SU-DHL-6 (cell line): ENCODE data around the gene AADACL2.

ENCODE experiments used
- H2AFZ ChIP-seq: fragments of 200-600 bp; sonication (generic); 2 replicates; pipeline ENCODE4 v1.6.1; 2014; ENCODE audit warnings: low read depth, mild to moderate bottlenecking, moderate library complexity, mixed read lengths, antibody characterized with exemption, low read length; ENCODE audit not compliant: severe bottlenecking
- H3F3A ChIP-seq: fragments of 200-600 bp; shearing (Covaris generic); 2 replicates; pipeline ENCODE4 v1.6.0; 2016; ENCODE audit warnings: antibody characterized with exemption, mild to moderate bottlenecking; ENCODE audit not compliant: insufficient read depth
- H3K27ac ChIP-seq: fragments of 200-600 bp; sonication (generic); 2 replicates; pipeline ENCODE4 v1.5.1; 2016; ENCODE audit warnings: low read depth, mild to moderate bottlenecking, low read length, moderate library complexity, mixed read lengths
- H3K27me3 ChIP-seq: fragments of 200-600 bp; sonication (generic), shearing (Covaris generic); 2 replicates; pipeline ENCODE4 v1.6.0; 2014; ENCODE audit warnings: mild to moderate bottlenecking, low read length
- H3K36me3 ChIP-seq: fragments of 200-600 bp; sonication (generic); 2 replicates; pipeline ENCODE4 v1.6.1; 2014; ENCODE audit warnings: mild to moderate bottlenecking, low read length, mixed read lengths
- H3K4me2 ChIP-seq: fragments of 300-600, 200-600 bp; shearing (Covaris generic), sonication (generic); 2 replicates; pipeline ENCODE4 v1.6.0; 2014; ENCODE audit warnings: low read length, low read depth, mild to moderate bottlenecking; ENCODE audit not compliant: poor library complexity, severe bottlenecking
- H3K4me3 ChIP-seq: fragments of 200-600 bp; sonication (generic); 2 replicates; pipeline ENCODE4 v1.5.1; 2014; ENCODE audit warnings: antibody characterized with exemption, low read length, mild to moderate bottlenecking, mixed read lengths; ENCODE audit not compliant: insufficient read depth, poor library complexity, severe bottlenecking
- H3K79me2 ChIP-seq: fragments of 200-600 bp; sonication (generic); 2 replicates; pipeline ENCODE4 v1.6.1; 2014; ENCODE audit warnings: mild to moderate bottlenecking, low read length, moderate library complexity; ENCODE audit not compliant: insufficient read depth
- H3K9ac ChIP-seq: fragments of 200-600 bp; sonication (generic); 2 replicates; pipeline ENCODE4 v1.7.0; 2014; ENCODE audit warnings: mild to moderate bottlenecking, low read length
- H3K9me2 ChIP-seq: fragments of 200-600 bp; sonication (generic); replicated peaks from 2 replicates; pipeline ENCODE4 v1.6.1; 2014; ENCODE audit warnings: low read length; ENCODE audit not compliant: insufficient read depth
- H3K9me3 ChIP-seq: fragments of 200-600 bp; sonication (generic); 2 replicates; pipeline ENCODE4 v1.6.1; 2014; ENCODE audit warnings: low read length, mixed read lengths; ENCODE audit not compliant: insufficient read depth
- H4K20me1 ChIP-seq: fragments of 200-600 bp; sonication (generic); 2 replicates; pipeline ENCODE4 v1.6.1; 2014; ENCODE audit warnings: low read depth, mild to moderate bottlenecking, antibody characterized with exemption, low read length, moderate library complexity, mixed read lengths
- EZH2phosphoT487 ChIP-seq: fragments of 200-600 bp; sonication (generic), shearing (Covaris generic); conservative IDR thresholded peaks from 2 replicates; pipeline ENCODE4 v1.6.1; 2018; ENCODE audit warnings: mild to moderate bottlenecking, antibody characterized with exemption, low read length, moderate library complexity, mixed read lengths
- TF ChIP-seq, protein P1 (sequence below): fragments of 200-600 bp; sonication (generic); IDR thresholded peaks from one replicate; pipeline ENCODE4 v1.5.1; 2017; ENCODE audit warnings: antibody characterized with exemption, mild to moderate bottlenecking, low read length, moderate library complexity; ENCODE audit not compliant: insufficient read depth, poor library complexity, severe bottlenecking

AADACL2 gene

DNA sequence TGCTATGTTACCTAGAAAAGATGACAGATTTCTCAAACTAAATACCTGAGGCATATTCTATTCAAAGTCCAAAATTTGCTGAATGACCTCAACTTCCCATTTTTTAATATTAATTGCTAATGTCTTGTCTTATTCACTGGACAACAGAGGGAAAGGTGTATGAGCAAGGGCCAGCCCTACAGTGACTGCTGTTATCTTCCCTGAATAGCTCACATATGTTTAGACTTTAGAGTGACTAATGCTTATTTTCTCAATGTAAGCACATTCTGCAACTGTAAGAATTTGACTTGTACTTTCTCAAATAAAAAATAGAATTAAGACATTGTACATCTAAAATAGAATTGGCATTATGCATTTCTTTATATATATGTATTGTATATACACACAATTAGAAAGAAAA lies 26.5 kb upstream of the AADACL2 start:
- H3F3A ChIP-seq = no peaks in the 10 kb centered on the region
- no peak overlapping the region for H3K27ac ChIP-seq
- H4K20me1 ChIP-seq = no peaks in the 10 kb centered on the region
- no peaks in the 10 kb centered on the region for H3K9me2 ChIP-seq
- H3K36me3 ChIP-seq = no peaks in the 10 kb centered on the region
- no peak for TF ChIP-seq EZH2phosphoT487
- no peak overlapping the region for H3K4me2 ChIP-seq
- no peak overlapping the region for H2AFZ ChIP-seq
- no peaks in the 10 kb centered on the region for H3K9me3 ChIP-seq
- no peak overlapping the region for H3K4me3 ChIP-seq
- H3K79me2 ChIP-seq = no peaks in the 10 kb centered on the region
- H3K9ac ChIP-seq = no peak overlapping the region
- H3K27me3 ChIP-seq = no peaks in the 10 kb centered on the region

DNA sequence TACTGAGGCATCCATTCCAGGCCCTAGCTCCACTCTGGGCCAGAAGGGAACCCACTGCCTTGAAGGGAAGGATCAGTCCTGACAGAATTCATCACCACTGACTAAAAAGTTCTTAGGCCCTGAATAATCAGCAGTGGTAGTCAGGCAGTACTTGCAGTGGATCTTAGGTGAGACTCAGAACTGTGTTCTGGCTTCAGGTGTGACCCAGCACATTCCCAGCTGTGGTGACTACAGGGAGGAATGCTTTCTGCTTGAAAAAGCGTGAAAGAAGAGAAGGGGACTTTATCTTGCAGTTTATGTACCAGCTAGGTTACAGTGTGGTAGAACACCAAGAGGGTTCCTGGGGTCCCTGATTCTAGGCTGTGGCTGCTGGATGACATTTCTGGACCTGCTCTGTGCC lies 24.9 kb upstream of the AADACL2 start:
- Histone ChIP-seq H3K9ac (no peak overlapping the region), H3F3A (no peaks in the 10 kb centered on the region), H3K4me3 (no peak overlapping the region), H4K20me1 (no peaks in the 10 kb centered on the region), H2AFZ (no peak overlapping the region), H3K4me2 (no peak overlapping the region), H3K36me3 (no peaks in the 10 kb centered on the region), H3K27ac (no peak overlapping the region), H3K79me2 (no peaks in the 10 kb centered on the region), H3K9me3 (no peaks in the 10 kb centered on the region), H3K27me3 (no peaks in the 10 kb centered on the region), H3K9me2 (no peaks in the 10 kb centered on the region)
- TF ChIP-seq, protein P1, sequence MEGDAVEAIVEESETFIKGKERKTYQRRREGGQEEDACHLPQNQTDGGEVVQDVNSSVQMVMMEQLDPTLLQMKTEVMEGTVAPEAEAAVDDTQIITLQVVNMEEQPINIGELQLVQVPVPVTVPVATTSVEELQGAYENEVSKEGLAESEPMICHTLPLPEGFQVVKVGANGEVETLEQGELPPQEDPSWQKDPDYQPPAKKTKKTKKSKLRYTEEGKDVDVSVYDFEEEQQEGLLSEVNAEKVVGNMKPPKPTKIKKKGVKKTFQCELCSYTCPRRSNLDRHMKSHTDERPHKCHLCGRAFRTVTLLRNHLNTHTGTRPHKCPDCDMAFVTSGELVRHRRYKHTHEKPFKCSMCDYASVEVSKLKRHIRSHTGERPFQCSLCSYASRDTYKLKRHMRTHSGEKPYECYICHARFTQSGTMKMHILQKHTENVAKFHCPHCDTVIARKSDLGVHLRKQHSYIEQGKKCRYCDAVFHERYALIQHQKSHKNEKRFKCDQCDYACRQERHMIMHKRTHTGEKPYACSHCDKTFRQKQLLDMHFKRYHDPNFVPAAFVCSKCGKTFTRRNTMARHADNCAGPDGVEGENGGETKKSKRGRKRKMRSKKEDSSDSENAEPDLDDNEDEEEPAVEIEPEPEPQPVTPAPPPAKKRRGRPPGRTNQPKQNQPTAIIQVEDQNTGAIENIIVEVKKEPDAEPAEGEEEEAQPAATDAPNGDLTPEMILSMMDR = no peak
- TF ChIP-seq EZH2phosphoT487 = no peak

DNA sequence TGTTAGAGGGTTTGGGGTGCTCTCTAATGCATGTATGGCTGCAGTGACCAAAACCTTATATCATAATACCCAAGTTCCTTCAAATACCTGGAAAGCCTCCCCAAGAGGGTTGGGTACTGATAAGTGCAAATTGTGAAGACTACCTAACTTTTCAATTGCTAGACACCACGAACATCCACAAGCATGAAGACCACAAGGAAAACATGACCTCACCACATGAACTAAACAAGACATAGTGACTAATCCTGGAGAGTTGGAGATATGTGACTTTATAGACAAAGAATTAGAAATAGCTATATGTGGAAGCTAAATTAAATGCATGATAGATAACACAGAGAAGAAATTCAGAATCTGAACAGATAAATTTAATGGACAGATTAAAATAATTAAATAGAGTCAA lies 23.9 kb upstream of the AADACL2 start:
- Histone ChIP-seq H3K9me3 (no peaks in the 10 kb centered on the region), H3F3A (no peaks in the 10 kb centered on the region)
- TF ChIP-seq, protein P1 = no peak
- TF ChIP-seq EZH2phosphoT487 = no peak

DNA sequence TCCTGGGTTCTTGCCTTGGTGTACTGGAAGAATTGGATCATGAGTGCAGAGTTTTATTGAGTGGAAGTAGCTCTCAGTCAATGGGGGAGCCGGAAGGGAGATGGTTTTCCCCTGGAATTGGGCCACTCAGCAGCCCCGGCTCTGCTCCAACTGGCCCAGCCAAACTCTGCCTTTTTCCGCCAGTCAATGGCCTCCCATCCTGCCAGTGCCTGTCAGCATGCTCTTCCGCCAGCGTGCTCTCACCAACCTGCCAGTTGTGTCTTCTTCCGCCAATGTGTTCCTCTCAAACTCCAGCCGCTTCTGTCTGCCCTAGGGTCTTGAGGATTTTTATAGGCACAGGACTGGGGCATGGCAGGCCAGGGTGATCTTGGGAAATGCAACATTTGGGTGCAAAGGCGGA lies 12.4 kb upstream of the AADACL2 start:
- H2AFZ ChIP-seq = no peak overlapping the region

More for the DNA sequence above, 23.9 kb upstream of the AADACL2 start:
- Histone ChIP-seq H3K36me3 (no peaks in the 10 kb centered on the region), H4K20me1 (no peaks in the 10 kb centered on the region), H3K4me3 (no peak overlapping the region), H2AFZ (no peak overlapping the region), H3K79me2 (no peaks in the 10 kb centered on the region), H3K27me3 (no peaks in the 10 kb centered on the region), H3K9me2 (no peaks in the 10 kb centered on the region), H3K9ac (no peak overlapping the region), H3K4me2 (no peak overlapping the region), H3K27ac (no peak overlapping the region)

More for the DNA sequence above, 12.4 kb upstream of the AADACL2 start:
- H3K9ac ChIP-seq = no peak overlapping the region
- TF ChIP-seq, protein P1 = no peak
- TF ChIP-seq EZH2phosphoT487 = no peak
- no peaks in the 10 kb centered on the region for H3K9me3 ChIP-seq
- H3K27me3 ChIP-seq = no peaks in the 10 kb centered on the region
- no peaks in the 10 kb centered on the region; the same call in 1 of the 2 replicates for H3K36me3 ChIP-seq
- H3K4me2 ChIP-seq = no peak overlapping the region
- H3K79me2 ChIP-seq = no peaks in the 10 kb centered on the region
- H3K4me3 ChIP-seq = no peak overlapping the region
- no peaks in the 10 kb centered on the region for H4K20me1 ChIP-seq
- no peak overlapping the region for H3K27ac ChIP-seq
- H3F3A ChIP-seq = no peaks in the 10 kb centered on the region
- no peaks in the 10 kb centered on the region for H3K9me2 ChIP-seq
